ENCODE measurements around the gene KRT28. TPM values are rescaled to one million over a fixed set of nuclear protein-coding genes. Genes with fewer than 3 reads are reported as not detected.

Gene KRT28, protein sequence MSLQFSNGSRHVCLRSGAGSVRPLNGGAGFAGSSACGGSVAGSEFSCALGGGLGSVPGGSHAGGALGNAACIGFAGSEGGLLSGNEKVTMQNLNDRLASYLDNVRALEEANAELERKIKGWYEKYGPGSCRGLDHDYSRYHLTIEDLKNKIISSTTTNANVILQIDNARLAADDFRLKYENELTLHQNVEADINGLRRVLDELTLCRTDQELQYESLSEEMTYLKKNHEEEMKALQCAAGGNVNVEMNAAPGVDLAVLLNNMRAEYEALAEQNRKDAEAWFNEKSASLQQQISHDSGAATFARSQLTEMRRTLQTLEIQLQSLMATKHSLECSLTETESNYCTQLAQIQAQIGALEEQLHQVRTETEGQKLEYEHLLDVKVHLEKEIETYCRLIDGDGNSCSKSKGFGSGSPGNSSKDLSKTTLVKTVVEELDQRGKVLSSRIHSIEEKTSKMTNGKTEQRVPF
- total RNA-seq: not detected in 2 replicates

GRCh38 chr17:40799859-40800258 lies at the start of gene KRT28:
Gene KRT28 (minus strand): TSS chr17:40799959. CDS start chr17:40799893, 66 bp downstream.

GRCh38 chr17:40822132-40822812 lies 22.5 kb upstream of the KRT28 start, which contains the start of gene KRT10:
Gene KRT10 (minus strand): TSS chr17:40822614. CDS start chr17:40822585, 29 bp downstream.

GRCh38 chr17:40782450-40782849 lies 17.3 kb downstream of the KRT28 start, which contains the start of gene KRT27:
Gene KRT27 (minus strand): TSS chr17:40782550. CDS start chr17:40782493, 57 bp downstream.

DNA sequence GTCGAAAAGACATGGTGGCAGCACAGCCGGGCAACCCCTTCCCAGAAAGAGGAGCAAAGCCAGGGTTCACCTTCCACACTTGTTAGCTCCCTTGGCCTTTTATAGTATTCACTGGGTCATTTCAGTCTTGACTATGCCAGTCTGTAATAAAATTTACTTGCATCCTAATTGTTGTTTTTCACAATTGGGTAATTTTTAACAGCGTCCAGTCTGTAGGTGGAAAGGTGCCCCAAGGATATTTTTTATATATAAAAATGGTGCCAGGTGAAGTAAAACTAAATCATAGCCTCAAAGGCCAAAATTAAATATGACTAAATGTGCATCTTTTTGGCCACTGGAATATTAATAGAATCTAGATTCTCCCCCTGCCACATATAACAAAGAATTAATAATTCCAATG lies 27.7 kb downstream of the KRT28 start, which contains the start of gene KRT26:
Gene KRT26 (minus strand): TSS at position 101 of the 400 bp plus-strand sequence. CDS start 88 bp downstream, at position 13.

GRCh38 chr17:40755231-40755630 lies 44.5 kb downstream of the KRT28 start, which contains the start of gene KRT25:
Gene KRT25 (minus strand): TSS chr17:40755331. CDS start chr17:40755271, 60 bp downstream.

Other genes with a start within 250 kb of the KRT28 start
- gene CCR7, start 234.5 kb downstream of the KRT28 start, total RNA-seq: not detected in 2 replicates
- gene SMARCE1, start 152.1 kb downstream of the KRT28 start, total RNA-seq: 59.5 and 89.9 TPM in 2 replicates
- under 0.01 TPM in 1 of 2 replicates, not detected in the other for gene KRT222, start 134.8 kb downstream of the KRT28 start, total RNA-seq
- 3.4 TPM in 1 of 2 replicates, not detected in the other for gene KRT24, start 96.2 kb downstream of the KRT28 start, total RNA-seq
- not detected in 2 replicates for gene KRT25, start 44.6 kb downstream of the KRT28 start, total RNA-seq
- gene KRT26, start 27.8 kb downstream of the KRT28 start, total RNA-seq: not detected in 2 replicates
- gene KRT27, start 17.4 kb downstream of the KRT28 start, total RNA-seq: not detected in 2 replicates
- 5.9 and 8.5 TPM in 2 replicates for gene KRT10, start 22.7 kb upstream of the KRT28 start, total RNA-seq
- gene KRT12, start 67.3 kb upstream of the KRT28 start, total RNA-seq: not detected in 2 replicates
- gene KRT20, start 85.3 kb upstream of the KRT28 start, total RNA-seq: not detected in 2 replicates
- 27.3 and 86.5 TPM in 2 replicates for gene KRT23, start 137.7 kb upstream of the KRT28 start, total RNA-seq
- 0.28 TPM in 1 of 2 replicates, not detected in the other for gene KRT39, start 167.0 kb upstream of the KRT28 start, total RNA-seq
- gene KRT40, start 184.4 kb upstream of the KRT28 start, total RNA-seq: 0.36 TPM in 1 of 2 replicates, not detected in the other
- not detected in 2 replicates for gene KRTAP3-3, start 194.2 kb upstream of the KRT28 start, total RNA-seq
- gene KRTAP3-2, start 199.9 kb upstream of the KRT28 start, total RNA-seq: not detected in 2 replicates
- not detected in 2 replicates for gene KRTAP3-1, start 209.2 kb upstream of the KRT28 start, total RNA-seq
- not detected in 2 replicates for gene KRTAP1-5, start 227.2 kb upstream of the KRT28 start, total RNA-seq
- not detected in 2 replicates for gene KRTAP1-4, start 230.2 kb upstream of the KRT28 start, total RNA-seq
- not detected in 2 replicates for gene KRTAP1-3, start 234.9 kb upstream of the KRT28 start, total RNA-seq
- gene KRTAP1-1, start 241.5 kb upstream of the KRT28 start, total RNA-seq: not detected in 2 replicates
- not detected in 2 replicates for gene KRTAP2-1, start 247.4 kb upstream of the KRT28 start, total RNA-seq

All from nasal cavity respiratory epithelium epithelial cell of viscerocranial mucosa (primary cell).